HG02610 (cell line): ENCODE results near the gene LIX1L.
"Not testable (repeated sequence)": the region's sequence is repeated elsewhere in the genome, so short reads cannot be mapped to it uniquely, and the experiment has no call there.

ENCODE experiments used
- ATAC-seq: cut with Tn5 transposase; IDR thresholded peaks from one replicate; pipeline ENCODE4 v1.9.1; 2021; ENCODE audit warnings: mild to moderate bottlenecking, moderate library complexity; ENCODE audit not compliant: unreplicated experiment

Gene LIX1L

GRCh38 chr1:145937436-145937835, 20.4 kb downstream of the LIX1L start:
- ATAC-seq = no peak

- ATAC-seq = no peak
These were observed 21.6 kb downstream of the LIX1L start for GRCh38 chr1:145936247-145936646.

- ATAC-seq = no peak
These were observed 22.1 kb downstream of the LIX1L start for GRCh38 chr1:145935708-145936107.

GRCh38 chr1:145932522-145933009, 25.3 kb downstream of the LIX1L start:
- ATAC-seq = not testable (repeated sequence)

GRCh38 chr1:145927916-145928643, 29.7 kb downstream of the LIX1L start:
- ATAC-seq = no peak

- ATAC-seq = peak; percentile 96
These were observed 30.5 kb downstream of the LIX1L start, which contains the start of gene RBM8A for GRCh38 chr1:145927063-145927886. Gene RBM8A (minus strand): TSS chr1:145927484. CDS start chr1:145927426, 58 bp downstream.

GRCh38 chr1:145926686-145927062, 31.1 kb downstream of the LIX1L start:
- ATAC-seq = peak; percentile 13

- no peak for ATAC-seq
These were observed 35.6 kb downstream of the LIX1L start for GRCh38 chr1:145922266-145922665.

- not testable (repeated sequence) for ATAC-seq
These were observed 37.5 kb downstream of the LIX1L start for GRCh38 chr1:145920297-145920696.

GRCh38 chr1:145918992-145919939, 38.6 kb downstream of the LIX1L start:
- ATAC-seq = peak; percentile 3

GRCh38 chr1:145918144-145918991, 39.4 kb downstream of the LIX1L start, which contains the start of gene PEX11B:
Gene PEX11B (minus strand): TSS chr1:145918717. CDS start chr1:145918688, 29 bp downstream.
- peak; percentile 92 for ATAC-seq

GRCh38 chr1:145917595-145917994, 40.2 kb downstream of the LIX1L start:
- ATAC-seq = no peak

- ATAC-seq = no peak
These were observed 41.1 kb downstream of the LIX1L start for GRCh38 chr1:145916745-145917144.

- ATAC-seq = no peak
These were observed 45.6 kb downstream of the LIX1L start for GRCh38 chr1:145912128-145912641.

GRCh38 chr1:145908653-145909052, 49.2 kb downstream of the LIX1L start:
- no peak for ATAC-seq

GRCh38 chr1:145906954-145907753, 50.7 kb downstream of the LIX1L start:
- no peak for ATAC-seq

- ATAC-seq = no peak
These were observed 56.4 kb downstream of the LIX1L start for GRCh38 chr1:145901312-145902021.

- ATAC-seq = no peak
These were observed 59.1 kb downstream of the LIX1L start for GRCh38 chr1:145898756-145899155.
